Fibroblast of skin of left quadriceps (primary cell): ENCODE data around the gene PRRT1.
A peak's percentile ranks its signal among the peaks of the same experiment; 100 is the strongest.
"Not testable (repeated sequence)": the region's sequence is repeated elsewhere in the genome, so short reads cannot be mapped to it uniquely, and the experiment has no call there.

Experiments
- DNase-seq, 2 experiments: peaks; one replicate each; pipeline ENCODE4 v3.0.0-alpha.2; 2013; ENCODE audit warnings: low read depth in 2 of 2

Gene PRRT1

DNA sequence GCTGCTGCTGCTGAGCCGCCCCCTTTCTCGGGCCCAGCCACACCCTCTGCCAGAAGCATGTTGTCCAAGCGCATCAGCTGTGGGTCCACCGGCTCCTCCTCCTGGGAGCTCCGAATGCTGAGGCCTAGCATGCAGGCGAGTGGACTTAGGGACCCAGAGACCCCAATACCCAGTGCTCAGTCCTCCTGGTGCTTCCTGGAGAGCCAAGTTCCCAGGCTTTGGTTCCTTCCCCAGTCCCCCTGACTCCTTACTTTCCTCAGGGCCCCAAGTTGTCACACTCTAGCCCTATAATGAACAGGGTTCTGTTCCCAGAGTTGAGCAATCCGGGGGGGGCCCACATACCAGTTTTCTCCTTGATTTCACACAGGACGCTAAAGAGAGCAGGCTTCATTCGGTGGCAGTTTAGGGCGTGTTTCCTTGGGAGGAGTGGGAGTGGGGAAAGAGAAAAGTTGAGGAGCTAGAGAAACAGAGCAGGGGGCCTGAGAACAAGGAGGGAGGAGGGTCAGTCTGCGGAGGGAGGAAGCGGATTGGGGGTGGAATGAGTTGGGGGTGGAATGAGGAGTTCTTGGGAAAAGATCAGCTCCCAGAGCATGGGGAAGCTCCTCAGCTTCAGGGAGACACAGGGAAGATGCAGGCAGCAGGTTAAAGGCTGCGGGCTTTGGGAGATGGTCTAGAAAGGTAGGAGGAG, 36.8 kb upstream of the PRRT1 start:
- DNase-seq = no peak

- DNase-seq = not testable (repeated sequence)
Observed at GRCh38 chr6:32187725-32188380, 36.1 kb upstream of the PRRT1 start.

DNA sequence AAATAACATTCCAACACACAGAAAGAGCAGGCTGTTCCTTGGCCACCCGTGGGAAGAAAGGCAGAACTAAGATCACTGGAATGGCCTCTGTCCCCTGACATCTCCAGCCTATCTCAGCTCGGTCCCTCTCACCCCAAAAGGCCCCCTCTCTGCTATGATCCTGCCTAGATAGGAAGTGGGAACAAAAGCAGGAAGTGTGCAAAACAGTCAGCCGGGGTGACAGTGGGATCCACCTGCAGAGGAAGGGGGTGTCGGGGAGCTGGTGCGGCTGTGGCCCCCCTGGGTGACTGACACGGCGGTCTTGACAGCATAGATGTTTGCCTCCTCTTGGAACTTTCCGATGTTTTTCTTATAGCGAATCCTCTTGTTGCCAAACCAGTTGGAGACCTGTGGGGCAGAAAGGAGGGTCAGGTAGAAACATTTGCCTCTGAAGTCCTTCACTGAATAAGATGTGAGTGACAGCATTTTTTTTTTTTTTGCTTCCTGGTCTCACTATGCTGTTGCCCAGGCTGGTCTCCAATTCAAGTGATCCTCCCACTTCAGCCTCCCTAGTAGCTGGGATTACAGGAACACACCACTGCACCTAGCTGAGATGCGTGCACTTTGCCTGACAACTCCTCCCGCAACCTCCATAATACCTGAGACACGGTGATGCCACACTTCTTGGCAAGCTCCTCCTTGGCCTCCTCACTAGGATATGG, 35.4 kb upstream of the PRRT1 start:
- DNase-seq = no peak

GRCh38 chr6:32186151-32186840, 34.6 kb upstream of the PRRT1 start:
- DNase-seq = not testable (repeated sequence)

GRCh38 chr6:32185681-32186131, 34.0 kb upstream of the PRRT1 start:
- peak; percentile 51 to 55 for DNase-seq

DNA sequence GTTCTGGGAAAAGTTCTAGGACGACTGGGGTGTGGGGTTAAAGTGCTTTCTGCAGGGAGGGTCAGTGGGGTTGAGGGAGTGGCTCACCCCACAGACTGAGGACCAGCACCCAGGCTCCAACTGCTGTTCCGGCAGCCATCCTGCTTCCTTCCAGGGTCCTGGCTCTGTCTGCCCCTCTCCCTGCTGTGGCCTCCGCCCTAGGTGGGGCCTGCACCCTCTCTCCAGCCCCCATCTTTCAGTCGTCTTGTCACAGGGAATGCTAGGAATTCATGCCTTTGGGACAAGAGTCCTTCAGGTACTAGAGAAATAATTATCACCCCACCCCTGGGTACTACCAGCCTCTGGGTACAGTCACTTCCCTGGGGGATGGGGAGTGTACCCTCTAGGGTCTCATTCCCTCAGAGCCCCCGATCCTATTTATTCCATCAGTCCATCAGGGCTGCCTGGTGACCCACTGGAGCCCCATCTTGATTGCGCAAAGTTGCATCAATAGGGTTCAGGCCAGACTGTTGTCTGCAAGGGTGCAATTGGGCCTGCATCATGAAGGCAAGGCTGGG, 32.4 kb upstream of the PRRT1 start, which contains the start of gene AGER:
Gene AGER (minus strand): TSS at position 170 of the 557 bp plus-strand sequence. CDS start 31 bp downstream, at position 139.
- DNase-seq = no peak

- no peak for DNase-seq
Observed at GRCh38 chr6:32183483-32184083, 31.8 kb upstream of the PRRT1 start.

DNA sequence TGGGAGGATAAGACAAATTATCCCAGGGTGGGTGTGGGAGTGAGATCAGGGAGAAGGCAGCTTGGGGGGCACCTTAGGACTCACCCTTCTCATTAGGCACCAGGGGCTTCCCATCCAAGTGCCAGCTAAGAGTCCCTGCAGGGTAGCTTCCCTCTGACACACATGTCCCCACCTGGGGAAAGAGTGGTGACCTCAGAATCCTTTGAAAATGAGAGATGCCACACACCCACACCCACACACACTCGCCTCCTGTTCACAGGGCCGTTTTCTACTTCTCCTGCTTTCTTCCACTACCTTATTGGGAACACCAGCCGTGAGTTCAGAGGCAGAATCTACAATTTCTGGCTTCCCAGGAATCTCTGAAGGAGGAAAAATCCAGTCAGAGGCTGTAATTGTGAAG, 31.3 kb upstream of the PRRT1 start:
- DNase-seq = no peak

- no peak for DNase-seq
Observed at GRCh38 chr6:32182555-32182981, 30.8 kb upstream of the PRRT1 start.

DNA sequence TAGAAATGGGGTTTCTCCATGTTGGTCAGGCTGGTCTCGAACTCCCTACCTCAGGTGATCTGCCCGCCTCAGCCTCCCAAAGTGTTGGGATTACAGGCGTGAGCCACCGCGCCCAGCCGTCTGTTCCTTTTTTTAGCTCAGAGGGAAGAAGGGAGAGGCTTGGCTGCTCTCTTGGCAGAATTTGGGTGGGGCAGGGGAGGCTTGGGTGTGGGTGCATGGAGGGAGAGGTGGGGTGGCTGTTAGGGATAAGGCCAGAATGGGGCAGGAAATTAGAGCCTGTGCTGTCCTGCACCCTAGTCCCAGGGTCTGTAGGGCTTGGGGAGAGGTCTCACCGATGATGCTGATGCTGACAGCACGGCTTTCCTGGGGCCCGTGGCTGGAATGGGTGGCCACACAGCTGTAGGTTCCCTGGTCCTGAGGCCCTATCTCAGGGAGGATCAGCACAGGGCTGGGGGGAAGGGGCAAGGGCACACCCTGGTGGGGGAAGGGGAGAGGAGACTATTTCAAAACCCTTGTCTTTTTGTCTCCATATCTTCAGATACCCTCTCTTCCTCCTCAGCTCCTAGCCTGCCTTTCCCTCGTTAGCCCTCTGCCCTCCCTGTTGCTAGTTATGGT, 30.3 kb upstream of the PRRT1 start:
- DNase-seq = no peak

DNA sequence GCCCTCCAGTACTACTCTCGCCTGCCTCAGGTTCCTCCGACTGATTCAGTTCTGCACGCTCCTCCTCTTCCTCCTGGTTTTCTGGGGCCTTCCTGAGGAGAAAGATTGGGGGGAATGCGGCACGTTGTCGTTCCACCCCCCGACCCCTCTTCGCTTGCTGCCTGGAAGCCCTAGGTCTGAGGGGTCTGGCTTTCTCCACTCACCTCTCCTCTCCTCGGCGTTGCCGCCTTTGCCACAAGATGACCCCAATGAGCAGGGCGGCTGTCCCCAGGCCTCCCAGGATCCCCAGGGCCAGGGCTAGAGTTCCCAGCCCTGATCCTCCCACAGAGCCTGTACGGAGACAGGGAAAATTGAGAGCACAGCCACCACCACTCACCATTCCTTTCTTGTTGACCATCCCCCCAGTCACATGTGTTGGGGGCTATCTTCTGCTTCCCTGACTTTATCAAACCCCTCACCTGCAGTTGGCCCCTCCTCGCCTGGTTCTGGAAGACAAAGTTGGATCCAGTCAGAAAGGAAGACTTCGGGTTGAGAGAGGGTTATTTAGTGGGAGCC, 29.5 kb upstream of the PRRT1 start:
- DNase-seq = no peak

DNA sequence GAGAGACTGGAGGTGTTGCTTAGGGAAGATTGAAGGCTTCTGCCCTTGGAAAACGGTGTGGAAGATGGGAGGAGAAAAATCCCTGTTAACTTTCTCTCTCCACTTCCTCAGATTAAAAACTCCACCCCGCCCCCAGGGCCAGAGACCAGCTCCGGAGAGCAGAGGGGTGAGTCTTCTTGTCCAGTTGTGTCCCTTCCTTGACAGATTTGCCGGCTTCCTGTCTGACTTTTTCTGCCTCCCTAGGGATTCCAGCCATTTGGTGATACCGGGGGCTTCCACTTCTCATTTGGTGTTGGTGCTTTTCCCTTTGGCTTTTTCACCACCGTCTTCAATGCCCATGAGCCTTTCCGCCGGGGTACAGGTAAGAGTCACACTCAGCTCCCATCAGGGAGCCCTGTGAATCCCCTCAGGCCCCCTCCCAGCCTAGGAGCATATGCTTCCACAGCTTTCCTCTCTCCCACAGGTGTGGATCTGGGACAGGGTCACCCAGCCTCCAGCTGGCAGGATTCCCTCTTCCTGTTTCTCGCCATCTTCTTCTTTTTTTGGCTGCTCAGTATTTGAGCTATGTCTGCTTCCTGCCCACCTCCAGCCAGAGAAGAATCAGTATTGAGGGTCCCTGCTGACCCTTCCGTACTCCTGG, 28.1 kb upstream of the PRRT1 start:
- DNase-seq = no peak

DNA sequence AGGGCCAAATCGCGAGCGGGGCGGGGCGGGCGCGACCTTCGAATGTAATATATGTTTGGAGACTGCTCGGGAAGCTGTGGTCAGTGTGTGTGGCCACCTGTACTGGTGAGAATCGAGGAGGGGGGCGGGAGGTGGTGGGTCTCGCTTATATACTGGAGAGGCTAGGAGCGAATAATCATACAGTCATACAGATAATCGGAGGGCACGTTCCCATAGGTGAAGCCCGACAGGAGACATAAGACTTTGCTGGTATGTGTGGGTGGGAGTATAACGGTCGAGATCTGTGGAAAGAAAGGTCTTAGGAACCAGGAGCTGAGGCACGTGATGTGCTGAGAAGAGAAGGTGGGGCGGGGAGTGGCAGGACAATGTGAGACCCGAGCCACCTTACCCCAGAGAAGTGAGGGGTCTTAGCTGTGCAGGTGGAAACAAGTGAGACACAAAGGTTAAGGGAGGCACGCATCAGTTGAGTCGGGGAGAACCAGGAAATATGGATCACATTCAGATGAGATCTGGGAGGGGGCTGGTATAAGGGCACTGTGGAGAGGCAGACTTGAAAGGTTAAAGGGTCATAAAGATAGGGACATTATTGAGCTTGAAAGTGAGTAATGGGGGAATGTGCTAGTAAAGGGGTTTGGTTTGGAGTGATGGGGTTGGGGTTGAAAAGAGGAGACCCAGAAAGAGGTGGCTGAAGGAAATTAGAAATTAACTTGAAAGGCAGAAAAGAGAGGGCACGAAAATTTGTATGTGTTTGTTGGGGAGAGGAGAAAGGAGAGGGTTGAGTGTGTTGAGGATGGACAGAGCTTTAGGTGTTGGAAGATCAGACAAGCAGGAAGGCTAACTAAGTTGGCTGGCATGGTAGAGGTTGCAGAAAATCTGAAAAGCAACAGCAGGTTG, 27.1 kb upstream of the PRRT1 start:
- no peak for DNase-seq

DNA sequence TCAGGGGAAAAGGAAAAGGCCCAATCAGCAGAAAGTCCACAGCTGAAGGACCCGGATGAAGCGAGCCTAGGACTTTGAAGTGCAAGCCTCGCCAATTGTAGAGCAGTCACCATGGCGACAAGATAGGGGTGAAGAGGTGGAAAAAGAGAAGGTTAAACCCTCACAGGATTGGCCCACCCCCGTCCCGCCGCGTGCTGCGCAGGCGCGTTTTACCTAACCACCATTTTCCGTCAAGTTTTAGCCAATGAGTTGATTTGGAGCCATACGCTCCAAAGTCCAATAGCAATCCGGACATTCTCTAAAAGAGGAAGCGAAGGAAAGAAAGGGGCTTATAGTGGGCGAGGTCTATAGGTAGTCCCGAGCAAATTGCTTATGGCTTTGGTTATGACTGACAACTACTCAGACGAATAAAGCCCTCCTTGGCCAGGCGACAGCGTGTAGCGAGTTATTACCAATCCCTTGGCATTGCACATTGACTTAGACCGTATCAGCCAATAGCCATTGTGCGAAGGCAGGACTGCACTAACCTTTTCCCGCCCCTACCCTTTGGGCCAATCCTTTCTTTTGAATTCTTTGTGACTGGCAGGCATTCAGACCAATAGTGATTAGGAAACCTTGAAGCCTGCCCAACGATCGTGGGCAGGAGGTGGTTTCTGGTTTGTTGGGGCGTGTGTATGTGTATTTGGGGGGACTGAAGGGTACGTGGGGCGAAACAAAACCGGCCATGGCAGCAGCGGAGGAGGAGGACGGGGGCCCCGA, 26.2 kb upstream of the PRRT1 start, which contains the start of gene RNF5:
Gene RNF5 (plus strand): TSS at position 618 of the 759 bp plus-strand sequence. CDS start 107 bp downstream, at position 725.
- peak; percentile 100 for DNase-seq

DNA sequence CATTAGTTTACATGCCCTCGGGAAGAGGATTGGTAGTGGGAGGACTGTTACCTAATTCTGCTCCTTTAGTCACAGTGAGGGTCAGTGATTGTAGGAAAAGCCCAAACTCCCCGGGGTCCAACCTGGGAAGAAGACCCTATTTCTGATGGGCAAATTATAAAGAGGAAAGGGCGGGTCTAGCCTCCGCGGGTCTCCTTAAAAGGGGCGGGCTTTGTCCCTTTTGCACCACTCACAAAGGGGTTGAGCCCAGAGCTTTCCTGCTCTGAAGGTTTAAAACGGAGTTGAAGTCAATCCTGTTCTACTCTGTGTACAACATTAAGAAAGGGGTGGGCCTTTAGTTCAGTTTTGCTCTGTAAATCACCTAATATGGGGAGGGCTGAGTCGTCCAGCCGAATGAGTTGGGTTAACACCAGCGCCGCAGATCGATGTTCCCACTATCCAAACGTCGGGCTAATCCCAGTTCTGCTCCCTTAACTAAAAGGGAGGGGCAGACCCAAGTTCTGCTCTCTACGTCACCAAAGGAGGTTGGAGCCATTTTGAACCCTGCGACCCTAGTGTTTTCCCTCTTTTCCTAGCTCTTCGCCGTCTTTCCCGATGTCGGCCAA, 25.5 kb upstream of the PRRT1 start:
- DNase-seq = no peak

GRCh38 chr6:32176476-32177182, 24.9 kb upstream of the PRRT1 start:
- DNase-seq = no peak
